DMS79 (cell line): ENCODE measurements around the gene TKTL1.
"Not testable (repeated sequence)": the region's sequence is repeated elsewhere in the genome, so short reads cannot be mapped to it uniquely, and the experiment has no call there.

Experiments used
- DNase-seq: peaks from one replicate; lab custom pipeline; 2025; lab: John Stamatoyannopoulos, UW

The TKTL1 gene

GRCh38 chrX:154343620-154344019 is 48.0 kb downstream of the TKTL1 start:
- not testable (repeated sequence) for DNase-seq

DNA sequence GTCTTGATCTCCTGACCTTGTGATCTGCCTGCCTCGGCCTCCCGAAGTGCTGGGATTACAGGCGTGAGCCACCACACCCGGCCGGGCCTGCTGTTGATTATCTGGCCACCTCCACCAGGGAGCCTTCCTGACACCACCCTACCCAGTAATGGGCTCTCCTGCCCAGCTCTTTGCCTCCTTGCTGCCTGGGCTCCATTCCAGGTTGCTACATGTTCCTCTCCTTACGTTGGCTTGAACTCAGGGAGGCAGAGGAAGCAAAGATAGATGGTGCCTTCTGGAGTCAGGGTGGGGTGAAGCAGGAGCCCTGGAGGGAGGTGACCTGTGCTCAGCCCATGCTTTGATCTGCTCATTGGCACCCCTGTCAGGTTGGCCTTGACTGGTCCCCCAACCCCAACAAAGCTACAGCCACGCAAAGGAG is 52.5 kb downstream of the TKTL1 start:
- DNase-seq: no peak

DNA sequence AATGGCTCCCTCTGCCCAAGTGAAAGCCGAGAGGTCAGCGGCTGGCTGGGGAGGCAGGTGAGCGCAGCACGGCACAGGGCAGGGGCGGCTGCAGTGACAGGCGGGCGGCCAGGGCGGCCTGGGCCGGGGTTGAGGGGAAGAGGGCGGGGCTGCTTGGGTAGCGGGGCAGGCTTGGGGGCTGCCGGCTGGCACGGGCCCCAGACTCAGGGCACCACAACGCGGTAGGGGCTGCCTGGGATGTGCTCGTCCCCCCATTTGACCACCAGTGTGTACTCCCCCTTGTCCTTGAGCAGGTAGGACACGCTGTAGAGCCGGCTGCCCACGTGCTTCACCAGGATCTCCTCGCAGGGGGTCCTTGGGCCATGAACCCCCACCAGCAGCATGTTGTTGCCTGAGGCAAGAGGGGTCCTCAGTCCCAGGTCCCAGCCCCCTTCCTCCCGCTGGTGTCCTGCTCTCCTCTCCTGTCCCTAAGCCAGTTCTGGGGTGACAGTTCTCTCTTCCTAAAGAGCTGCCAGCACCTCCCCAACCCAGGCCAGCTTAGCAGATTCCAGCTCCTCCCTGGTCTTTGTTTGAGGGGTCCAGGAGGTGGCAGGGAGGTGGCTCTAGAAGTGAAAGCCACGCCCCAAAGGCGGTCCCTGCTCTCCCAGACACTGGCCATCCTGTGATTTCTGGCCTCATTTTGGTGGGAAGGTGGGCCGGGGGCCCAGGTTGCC is 53.2 kb downstream of the TKTL1 start:
- no peak for DNase-seq

DNA sequence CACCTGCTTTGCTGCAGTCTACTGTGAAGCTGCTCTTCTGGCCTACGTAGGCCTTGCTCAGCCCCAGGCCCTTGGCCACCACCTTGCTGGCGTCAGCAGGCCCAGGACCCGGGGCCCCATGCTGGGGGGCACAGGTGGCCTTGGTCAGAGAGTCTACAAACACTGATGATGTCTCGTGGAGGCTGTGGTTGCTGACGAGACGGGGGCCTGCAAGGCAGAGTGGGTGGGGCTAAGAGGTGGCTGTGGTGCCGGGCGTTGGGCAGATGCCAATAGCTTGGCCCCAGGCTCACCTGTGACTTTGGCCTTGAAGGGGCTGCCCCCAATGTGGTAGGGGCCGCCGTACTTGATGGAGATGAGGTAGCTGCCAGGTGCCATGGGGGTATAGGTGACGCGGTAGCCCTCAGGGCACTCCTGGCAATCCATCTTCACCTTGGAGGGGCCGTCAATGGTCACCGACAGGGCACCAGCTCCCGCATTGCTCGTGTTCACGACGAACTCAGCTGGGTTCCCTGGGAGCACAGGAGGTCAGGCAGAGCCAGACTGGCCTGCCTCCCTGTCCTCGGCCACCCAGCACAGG is 53.9 kb downstream of the TKTL1 start:
- no peak for DNase-seq

GRCh38 chrX:154349979-154350378 is 54.4 kb downstream of the TKTL1 start:
- no peak for DNase-seq

DNA sequence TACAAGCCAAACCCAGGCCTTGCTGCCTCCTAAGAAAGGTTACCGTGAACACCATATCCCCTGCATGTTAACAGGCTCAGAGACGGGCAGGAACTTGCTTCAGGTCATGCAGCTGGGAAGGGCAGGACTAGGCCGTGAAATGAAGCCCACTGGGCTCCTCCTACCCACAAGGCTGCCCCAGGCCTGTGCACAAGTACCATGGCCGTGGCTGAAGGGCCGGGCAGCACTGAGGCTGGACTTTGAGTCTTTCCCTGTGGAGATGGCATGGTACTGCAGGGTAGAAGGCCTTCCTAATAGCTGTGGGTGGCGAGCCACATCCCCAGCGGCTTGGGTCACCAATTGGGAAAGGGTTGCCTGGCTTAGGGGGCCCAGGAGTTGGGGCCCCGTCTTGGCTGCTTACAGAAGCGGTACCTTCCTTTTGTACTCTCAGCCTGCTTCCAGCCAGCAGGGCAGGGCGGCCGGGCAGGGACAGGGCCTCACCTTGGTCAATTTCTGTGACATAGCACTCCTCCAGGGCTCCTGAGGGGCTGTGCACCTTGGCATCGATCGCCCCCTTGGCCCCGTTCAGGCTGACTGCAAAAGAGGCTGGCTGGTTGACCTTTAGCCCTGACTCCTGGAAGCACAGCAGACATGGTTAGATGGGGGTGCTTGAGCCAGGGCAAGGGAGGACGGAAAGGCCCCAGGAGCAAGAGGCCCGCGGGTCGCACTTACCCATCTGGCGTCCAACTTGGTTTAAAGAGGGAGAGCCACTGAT is 55.0 kb downstream of the TKTL1 start:
- no peak for DNase-seq

DNA sequence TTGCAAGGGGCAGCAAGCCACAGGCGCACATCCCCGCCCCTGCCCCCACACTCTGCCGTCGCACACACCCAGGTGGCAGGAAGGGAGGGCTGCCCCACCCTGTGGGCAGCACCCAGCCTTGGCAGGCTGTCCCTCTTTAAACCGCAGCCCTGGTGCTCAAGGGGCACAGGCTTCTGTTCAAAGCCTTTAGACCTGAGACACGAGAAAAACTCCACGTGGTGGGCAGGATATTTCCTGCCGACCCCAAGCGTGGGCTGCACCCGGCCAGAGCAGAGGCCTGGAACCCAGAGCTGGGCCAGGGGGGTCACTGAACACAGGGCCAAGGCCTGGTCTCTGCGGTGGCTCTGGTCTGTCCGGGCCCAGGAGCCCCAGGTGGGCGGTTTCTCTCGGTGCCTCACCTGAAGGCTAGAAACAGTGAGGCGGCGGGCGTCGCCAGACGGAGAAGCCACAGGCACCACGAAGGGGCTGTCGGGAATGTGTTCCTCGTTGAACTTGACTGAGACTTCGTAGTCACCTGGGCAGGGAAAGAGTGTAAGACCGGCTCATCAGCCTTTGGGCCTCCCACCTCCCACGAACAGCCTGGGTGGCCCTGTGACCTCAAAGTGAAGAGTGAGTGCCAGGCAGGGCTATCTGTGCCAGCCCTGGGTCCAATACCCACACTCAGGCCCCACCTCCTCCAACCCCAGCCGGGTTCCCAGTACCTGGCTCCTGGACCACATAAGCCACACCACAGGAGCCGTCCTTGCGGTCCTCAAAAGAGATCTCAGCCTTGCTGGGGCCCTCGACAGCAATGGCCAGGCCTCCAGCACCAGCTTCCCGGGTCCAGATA is 55.8 kb downstream of the TKTL1 start:
- no peak for DNase-seq

- DNase-seq: no peak
Measured at GRCh38 chrX:154352012-154352401, 56.4 kb downstream of the TKTL1 start.

GRCh38 chrX:154352466-154352865 is 56.9 kb downstream of the TKTL1 start:
- DNase-seq: no peak

DNA sequence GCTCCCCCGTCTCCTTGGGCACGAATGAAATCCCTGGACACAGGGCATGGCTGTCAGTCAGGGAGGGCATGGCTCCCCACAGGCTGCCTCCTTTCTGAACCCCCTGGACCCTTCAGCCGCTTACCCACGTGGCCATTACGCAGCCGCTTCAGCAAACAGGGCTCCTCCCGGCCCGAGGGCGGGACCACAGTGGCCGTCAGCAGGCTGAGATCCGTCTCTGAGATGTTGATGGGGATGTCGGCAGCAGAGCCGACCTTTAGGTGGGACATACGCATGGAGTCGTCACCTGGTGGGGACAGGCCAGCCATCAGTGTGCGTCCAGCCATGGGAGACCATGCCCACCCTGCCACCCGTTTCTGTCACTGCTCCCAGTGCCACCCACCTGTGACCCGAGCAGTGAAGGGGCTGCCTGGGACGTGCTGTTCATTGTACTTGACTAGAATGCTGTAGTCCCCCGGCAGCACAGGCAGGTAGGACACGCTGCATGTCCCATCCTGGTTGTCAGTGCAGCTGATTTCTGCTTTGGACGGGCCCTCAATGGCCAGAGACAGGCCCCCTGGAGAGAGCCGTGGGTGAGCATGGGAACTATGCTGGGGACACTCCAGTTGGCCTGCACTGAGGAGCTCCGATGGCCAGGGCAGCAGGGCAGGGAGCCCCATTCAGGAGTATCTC is 57.7 kb downstream of the TKTL1 start:
- no peak for DNase-seq

DNA sequence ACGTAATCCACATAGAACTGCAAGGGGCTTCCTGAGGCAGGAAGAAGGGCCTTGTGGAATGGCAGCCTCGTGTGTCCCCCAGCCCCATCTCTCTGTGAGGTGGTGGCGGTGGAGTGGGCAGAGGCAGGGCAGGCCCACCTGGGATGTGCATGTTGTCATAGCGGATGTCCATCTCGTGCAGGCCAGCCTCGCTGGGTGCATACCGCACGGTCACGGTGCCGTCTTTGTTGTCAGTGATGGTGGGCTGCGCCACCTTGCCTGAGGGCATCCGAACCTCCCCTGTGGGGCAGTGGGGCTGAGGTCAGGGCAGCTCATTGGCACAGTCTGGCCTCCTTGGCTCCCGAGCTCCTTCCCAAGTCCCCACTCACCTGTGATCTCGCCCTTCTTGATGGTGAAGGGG is 58.4 kb downstream of the TKTL1 start:
- DNase-seq: no peak

DNA sequence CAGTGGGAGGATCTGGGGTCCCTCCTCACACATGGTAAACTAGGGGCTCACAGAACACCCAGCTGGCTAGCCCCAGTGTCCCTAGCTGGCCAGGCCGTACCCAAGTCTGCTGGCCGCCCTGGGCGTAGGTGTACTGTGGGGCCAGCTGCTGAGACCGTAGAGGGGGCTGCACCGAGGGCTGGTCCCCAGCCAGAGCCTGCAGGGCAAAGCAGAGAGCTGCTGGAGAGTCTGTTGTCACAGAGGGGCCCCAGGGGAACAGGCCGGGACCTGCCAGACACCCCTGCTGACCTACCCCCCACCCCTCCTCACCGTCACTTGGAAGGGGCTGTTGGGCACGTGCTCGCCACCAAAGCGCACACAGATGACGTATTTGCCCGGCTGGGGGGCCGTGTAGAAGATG is 58.9 kb downstream of the TKTL1 start:
- no peak for DNase-seq

DNA sequence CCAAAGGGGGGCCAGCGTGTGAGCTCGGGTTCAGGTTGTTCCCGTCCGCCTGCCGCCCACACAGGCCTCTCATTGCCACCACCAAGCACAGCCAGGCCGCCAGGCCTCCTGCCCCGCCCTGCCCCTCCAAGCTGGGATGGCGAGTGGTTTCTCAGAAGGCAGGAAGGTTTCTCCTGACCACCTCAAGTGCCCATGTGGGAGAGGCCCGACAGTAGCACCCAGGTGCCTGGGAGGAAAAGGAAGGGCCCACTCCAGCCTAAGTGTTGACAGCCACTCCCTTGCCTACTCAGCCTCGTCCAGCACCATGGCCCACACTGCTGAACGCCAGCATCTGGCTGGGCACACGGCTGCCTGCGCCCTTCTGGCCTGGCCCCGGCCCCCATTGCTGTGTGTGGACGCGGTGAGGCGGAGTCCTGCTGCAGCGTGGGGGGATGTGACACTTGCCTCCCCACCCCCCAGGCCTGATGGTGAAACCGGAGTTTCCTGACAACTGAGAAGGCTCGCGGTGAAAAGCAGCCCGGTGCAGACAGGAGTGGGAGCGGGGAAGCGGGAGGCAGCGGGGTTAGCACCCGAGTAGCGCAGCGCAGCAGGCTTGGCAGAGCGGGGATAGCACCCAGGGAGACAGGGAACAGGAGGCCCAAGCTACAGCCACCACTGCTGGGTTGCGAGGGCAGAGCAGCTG is 59.6 kb downstream of the TKTL1 start:
- no peak for DNase-seq

- DNase-seq: no peak
Measured at GRCh38 chrX:154355776-154356140, 60.2 kb downstream of the TKTL1 start.

DNA sequence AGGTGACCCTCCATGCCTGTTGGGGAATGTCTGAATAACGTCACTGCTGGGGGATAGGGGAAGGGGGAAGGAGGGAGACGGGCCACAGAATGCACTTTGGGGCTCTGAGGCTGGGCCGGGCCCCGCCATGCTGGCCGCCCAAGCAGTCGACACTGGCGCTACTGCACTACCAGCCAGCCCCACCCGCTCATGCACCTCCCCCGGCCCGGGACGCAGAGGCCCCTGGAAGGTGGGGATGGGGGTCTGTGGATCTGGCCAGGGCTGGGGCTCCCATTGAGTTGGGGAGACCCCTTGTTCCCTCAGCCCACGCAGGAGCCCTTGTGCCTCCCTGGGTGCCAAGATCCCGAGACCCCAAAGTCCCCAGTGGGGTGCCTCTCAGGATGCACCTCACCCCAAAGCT is 61.0 kb downstream of the TKTL1 start:
- DNase-seq: no peak

DNA sequence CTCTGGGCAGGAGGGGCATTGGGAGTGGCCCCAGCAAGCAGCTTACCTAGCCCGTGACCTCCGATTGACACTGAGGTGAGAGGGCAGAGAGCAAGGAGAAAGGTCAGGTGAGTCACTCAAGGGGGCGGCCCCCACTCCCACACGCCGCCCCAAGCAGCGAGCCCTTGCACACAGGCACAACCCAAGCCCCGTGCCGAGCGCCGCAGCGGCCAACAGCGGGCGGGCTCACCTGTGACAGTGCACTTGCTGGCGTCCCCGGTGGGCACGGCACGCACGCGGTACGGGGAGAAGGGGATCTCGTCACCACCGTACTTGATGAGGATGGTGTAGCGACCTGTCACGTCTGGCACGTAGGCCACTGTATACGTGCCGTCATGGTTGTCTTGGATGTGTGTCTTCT is 61.6 kb downstream of the TKTL1 start:
- no peak for DNase-seq

DNA sequence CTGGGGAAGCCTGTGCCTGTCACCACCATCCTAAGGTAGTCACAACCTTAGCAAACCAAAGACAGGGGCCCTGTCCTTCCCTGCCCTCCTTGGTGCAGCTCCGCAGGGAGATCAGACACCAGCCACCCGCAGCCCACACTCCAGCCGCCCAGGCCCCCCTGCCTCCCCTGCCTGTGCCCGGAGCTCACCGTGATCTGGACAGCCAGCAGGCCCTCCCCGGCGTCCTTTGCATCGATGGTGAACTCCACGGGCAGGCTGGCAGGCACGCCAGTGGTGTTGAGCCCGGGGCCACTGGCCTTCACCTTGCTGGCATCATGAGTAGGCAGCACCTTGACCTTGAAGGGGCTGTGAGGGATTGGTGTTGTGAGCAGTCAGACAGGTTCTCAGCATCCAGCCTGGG is 62.4 kb downstream of the TKTL1 start:
- DNase-seq: no peak

DNA sequence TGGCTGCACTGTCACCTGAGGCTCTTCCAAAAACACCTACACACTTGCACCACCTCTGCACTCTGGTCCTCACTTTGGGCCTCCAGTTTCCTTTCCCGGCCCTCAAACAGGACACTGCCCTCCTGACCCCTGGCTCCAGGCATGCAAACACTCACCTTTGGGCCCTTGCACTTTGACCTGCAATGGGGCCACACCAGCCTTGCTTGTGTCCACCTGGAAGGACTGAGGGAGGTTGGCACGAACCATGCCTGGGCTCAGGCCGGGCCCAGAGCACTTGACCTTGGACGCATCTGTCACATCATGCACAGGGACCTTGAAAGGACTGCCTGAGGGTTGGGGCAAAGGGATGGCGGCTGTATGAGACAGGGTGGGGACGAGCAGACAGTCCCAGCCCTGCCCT is 63.2 kb downstream of the TKTL1 start:
- DNase-seq: no peak

- no peak for DNase-seq
Measured at GRCh38 chrX:154359362-154360154, 64.0 kb downstream of the TKTL1 start.

DNA sequence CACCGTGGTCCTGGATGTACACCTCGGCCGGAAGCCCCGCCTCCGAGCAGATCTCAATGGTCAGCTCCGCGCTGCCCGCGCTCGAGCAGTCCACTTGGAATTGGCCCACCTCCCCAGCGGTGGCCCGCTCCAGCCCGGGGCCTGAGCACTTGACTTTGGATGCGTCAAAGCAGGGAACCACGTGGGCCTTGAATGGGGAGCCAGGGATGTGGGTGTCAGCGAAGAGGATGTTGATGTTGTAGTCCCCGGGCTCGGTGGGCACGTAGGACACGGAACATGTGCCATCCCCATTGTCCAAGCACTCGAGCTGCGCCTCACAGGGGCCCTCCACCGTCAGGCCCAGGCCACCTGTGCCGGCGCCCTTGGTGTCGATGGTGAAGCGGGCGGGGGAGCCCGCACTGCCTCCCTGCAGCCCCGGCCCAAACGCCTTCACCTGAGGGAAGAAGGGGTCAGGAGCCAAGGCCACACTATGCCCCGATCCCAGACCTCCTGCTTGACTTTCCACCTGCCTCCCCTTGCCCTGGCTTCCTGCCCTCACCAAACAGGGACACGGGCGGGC is 64.6 kb downstream of the TKTL1 start:
- DNase-seq: no peak
